ENCODE measurements around the gene CHMP2A.
"Not testable (repeated sequence)": the region's sequence is repeated elsewhere in the genome, so short reads cannot be mapped to it uniquely, and the experiment has no call there.

The CHMP2A gene

GRCh38 chr19:58554494-58555368, at the start of gene CHMP2A:
Gene CHMP2A (minus strand): TSS chr19:58555105. CDS start chr19:58554212, 893 bp downstream.
- Mint-ChIP-seq H3K4me1 (peaks cover 58% of the 10 kb centered on the region), H3K27ac (peak within 1 kb of the TSS; percentile 100), H3K4me3 (peak within 1 kb of the TSS; percentile 89), H3K9me3 (no peaks in the 10 kb centered on the region), H3K27me3 (no peaks in the 10 kb centered on the region), H3K36me3 (peaks cover 60% of the 10 kb centered on the region)
- ATAC-seq: peak; percentile 65

- Mint-ChIP-seq H3K36me3 (peaks cover 28% of the 10 kb centered on the region), H3K4me1 (peaks cover 11% of the 10 kb centered on the region), H3K27me3 (no peaks in the 10 kb centered on the region), H3K9me3 (no peaks in the 10 kb centered on the region), H3K4me3 (no peak overlapping the region), H3K27ac (no peak overlapping the region)
- ATAC-seq: no peak
Observed at GRCh38 chr19:58586133-58586765, 31.3 kb upstream of the CHMP2A start.

- no peak for ATAC-seq
- H3K9me3 Mint-ChIP-seq: no peaks in the 10 kb centered on the region
- no peaks in the 10 kb centered on the region for H3K27me3 Mint-ChIP-seq
- no peak overlapping the region for H3K27ac Mint-ChIP-seq
- peaks cover 17% of the 10 kb centered on the region for H3K4me1 Mint-ChIP-seq
- no peak overlapping the region for H3K4me3 Mint-ChIP-seq
- H3K36me3 Mint-ChIP-seq: peaks cover 31% of the 10 kb centered on the region
Observed at GRCh38 chr19:58585442-58586132, 30.7 kb upstream of the CHMP2A start.

- ATAC-seq: no peak
- Mint-ChIP-seq H3K4me1 (peaks cover 21% of the 10 kb centered on the region), H3K9me3 (no peaks in the 10 kb centered on the region), H3K4me3 (no peak overlapping the region), H3K36me3 (peaks cover 33% of the 10 kb centered on the region), H3K27ac (no peak overlapping the region), H3K27me3 (no peaks in the 10 kb centered on the region)
Observed at GRCh38 chr19:58584498-58585441, 29.9 kb upstream of the CHMP2A start.

- Mint-ChIP-seq H3K27ac (no peak overlapping the region), H3K4me1 (peaks cover 38% of the 10 kb centered on the region), H3K4me3 (no peak overlapping the region), H3K36me3 (peaks cover 42% of the 10 kb centered on the region), H3K27me3 (no peaks in the 10 kb centered on the region), H3K9me3 (no peaks in the 10 kb centered on the region)
- no peak for ATAC-seq
Observed at GRCh38 chr19:58582985-58583384, 28.1 kb upstream of the CHMP2A start.

GRCh38 chr19:58581227-58582141, 26.6 kb upstream of the CHMP2A start:
- ATAC-seq: peak; percentile 95
- peaks cover 46% of the 10 kb centered on the region for H3K36me3 Mint-ChIP-seq
- H3K4me3 Mint-ChIP-seq: no peak overlapping the region
- peaks cover 44% of the 10 kb centered on the region for H3K4me1 Mint-ChIP-seq
- H3K9me3 Mint-ChIP-seq: no peaks in the 10 kb centered on the region
- H3K27me3 Mint-ChIP-seq: no peaks in the 10 kb centered on the region
- no peak overlapping the region for H3K27ac Mint-ChIP-seq

GRCh38 chr19:58579473-58580142, 24.7 kb upstream of the CHMP2A start:
- Mint-ChIP-seq H3K9me3 (no peaks in the 10 kb centered on the region), H3K27me3 (no peaks in the 10 kb centered on the region), H3K4me3 (no peak overlapping the region), H3K4me1 (peaks cover 47% of the 10 kb centered on the region), H3K36me3 (peaks cover 36% of the 10 kb centered on the region), H3K27ac (peak overlapping the region; percentile 57)
- ATAC-seq: no peak

GRCh38 chr19:58578012-58578925, 23.4 kb upstream of the CHMP2A start:
- H3K36me3 Mint-ChIP-seq: peaks cover 34% of the 10 kb centered on the region
- H3K27me3 Mint-ChIP-seq: no peaks in the 10 kb centered on the region
- no peaks in the 10 kb centered on the region for H3K9me3 Mint-ChIP-seq
- H3K4me3 Mint-ChIP-seq: no peak overlapping the region
- peak overlapping the region; percentile 57 for H3K27ac Mint-ChIP-seq
- no peak for ATAC-seq
- H3K4me1 Mint-ChIP-seq: peaks cover 57% of the 10 kb centered on the region

GRCh38 chr19:58577581-58577980, 22.7 kb upstream of the CHMP2A start:
- H3K27ac Mint-ChIP-seq: peak overlapping the region; percentile 57
- peaks cover 57% of the 10 kb centered on the region for H3K4me1 Mint-ChIP-seq
- not testable (repeated sequence) for H3K4me3 Mint-ChIP-seq, H3K9me3 Mint-ChIP-seq, H3K27me3 Mint-ChIP-seq, ATAC-seq
- H3K36me3 Mint-ChIP-seq: peaks cover 27% of the 10 kb centered on the region

- Mint-ChIP-seq H3K4me1 (peaks cover 58% of the 10 kb centered on the region), H3K4me3 (peak overlapping the region; percentile 91), H3K27me3 (no peaks in the 10 kb centered on the region), H3K27ac (peak overlapping the region; percentile 96), H3K9me3 (peaks cover 3% of the 10 kb centered on the region), H3K36me3 (peaks cover 23% of the 10 kb centered on the region)
- ATAC-seq: peak; percentile 72
Observed at GRCh38 chr19:58575183-58576041, 20.5 kb upstream of the CHMP2A start.

- ATAC-seq: no peak
- Mint-ChIP-seq H3K36me3 (peaks cover 24% of the 10 kb centered on the region), H3K27me3 (no peaks in the 10 kb centered on the region), H3K27ac (peak overlapping the region; percentile 93), H3K4me3 (peak overlapping the region; percentile 91), H3K9me3 (peaks cover 3% of the 10 kb centered on the region), H3K4me1 (peaks cover 53% of the 10 kb centered on the region)
Observed at GRCh38 chr19:58573658-58574164, 18.8 kb upstream of the CHMP2A start.

All from stimulated activated memory B cell treated with anti-CD40 and anti-IgM and Interleukin-4, amounts not matched to agents 10 μg/mL and 1 μg/mL and 100 μg/mL, for 72 hours (primary cell).